Adrenal gland (tissue), 12 donors: Measurements from ENCODE around the gene ZP2. TPM values are rescaled to one million over a fixed set of nuclear protein-coding genes. Genes with fewer than 3 reads are reported as not detected.

ENCODE experiments used
- DNase-seq, 7 donors: peaks; one replicate each; pipeline ENCODE4 v3.0.0-alpha.2; 2019 to 2020
- H3K27ac ChIP-seq, 5 donors: fragments of 200-600 bp; sonication (generic) in 4 of 5; 1 replicate in 3 of 5; 2 replicates in 2 of 5; pipeline versions ENCODE4 v1.5.1 to v1.8.0; 2016 to 2020; ENCODE audit warnings: mild to moderate bottlenecking in 1 of 5
- H3K27me3 ChIP-seq: fragments of 200-600 bp; 2 replicates; pipeline ENCODE4 v1.8.0; 2021
- H3K36me3 ChIP-seq, 2 donors: fragments of 200-600 bp; replicated peaks in 1 of 2; 1 replicate in 1 of 2; 2 replicates in 1 of 2; pipeline versions ENCODE4 v1.5.1 to v1.8.0; 2018 to 2022
- H3K4me1 ChIP-seq, 2 donors: fragments of 200-600 bp; replicated peaks in 1 of 2; 1 replicate in 1 of 2; 2 replicates in 1 of 2; pipeline versions ENCODE4 v1.5.1 to v1.8.0; 2018 to 2021
- H3K4me3 ChIP-seq, 4 donors: fragments of 200-600 bp; sonication (generic) in 3 of 4; one replicate each; pipeline ENCODE4 v1.5.1; 2016 to 2018
- H3K9me3 ChIP-seq, 3 donors: fragments of 200-600 bp; sonication (generic) in 1 of 3; replicated peaks in 1 of 3; 1 replicate in 2 of 3; 2 replicates in 1 of 3; pipeline versions ENCODE4 v1.5.1 to v1.8.0; 2016 to 2021
- CTCF ChIP-seq, 6 experiments: fragments of 450-650 bp in 4 of 6; fragments of 200-600 bp in 2 of 6; sonication (generic) in 1 of 6; IDR thresholded peaks; 1 replicate in 5 of 6; 2 replicates in 1 of 6; pipeline versions ENCODE4 v1.5.1 to v1.8.0; 2016 to 2021; ENCODE audit warnings: antibody characterized with exemption in 6 of 6, mild to moderate bottlenecking in 2 of 6, moderate library complexity in 1 of 6
- POLR2A ChIP-seq, 2 donors: fragments of 450-650 bp; IDR thresholded peaks; one replicate each; pipeline ENCODE4 v1.6.1; 2017; ENCODE audit warnings: antibody characterized with exemption in 2 of 2, mild to moderate bottlenecking in 2 of 2, moderate library complexity in 1 of 2
- WGBS, 4 donors: extraction: QIAGEN DNeasy Blood & Tissue Kit in 2 of 4; methylation state at CpG; one replicate each; pipeline versions ENCODE4 v1.1.5 to v1.1.7; 2013 to 2017; 5-methylcytosine and 5-hydroxymethylcytosine counted together
- intact Hi-C, 2 donors: fragments of 100-400 bp; cut with DNase I; formaldehyde crosslinking; loops; one replicate each; pipeline versions ENCODE4 v1.14.1 to v1.15.0; 2022 to 2023
- polyA plus RNA-seq, 3 donors: library from polyadenylated mRNA; stranded (reverse); fragments of 200-250 nt in 2 of 3; fragments of 350-450 nt in 1 of 3; fragmentation: Illumina TruSeq in 1 of 3; extraction: RNeasy Lipid Tissue Mini Kit (QIAGEN cat#74804) in 1 of 3; gene quantifications; one replicate each; pipeline ENCODE4 v1.2.3, GENCODE V29; 2013 to 2014
- total RNA-seq, 9 donors: library from RNA; depleted of rRNA in 4 of 9; stranded (reverse); fragments of >200 nt in 4 of 9; fragments of 120-200 nt in 1 of 9; fragmentation: NEBNext Ultra II Directional in 1 of 9; extraction: Animal tissue kit (Norgen Biotek cat#: 25700) in 1 of 9; gene quantifications; one replicate each; pipeline versions ENCODE4 v1.1.0 to v1.2.4, GENCODE V29; 2013 to 2023
- donor health status: healthy with polysubstance abuse.
- donor health status: Bipolar disorder and iron deficiency.
- donor health status: DM: yes; HTN: yes; CAD: no.
- donor health status: DM: no; HTN: no; CAD: no.
- donor health status: DM: no; HTN: no; CAD: no.
- donor health status: DM: yes; HTN: yes; CAD: no.

The ZP2 gene
- total and polyA plus RNA-seq, 12 donors = not detected

DNA sequence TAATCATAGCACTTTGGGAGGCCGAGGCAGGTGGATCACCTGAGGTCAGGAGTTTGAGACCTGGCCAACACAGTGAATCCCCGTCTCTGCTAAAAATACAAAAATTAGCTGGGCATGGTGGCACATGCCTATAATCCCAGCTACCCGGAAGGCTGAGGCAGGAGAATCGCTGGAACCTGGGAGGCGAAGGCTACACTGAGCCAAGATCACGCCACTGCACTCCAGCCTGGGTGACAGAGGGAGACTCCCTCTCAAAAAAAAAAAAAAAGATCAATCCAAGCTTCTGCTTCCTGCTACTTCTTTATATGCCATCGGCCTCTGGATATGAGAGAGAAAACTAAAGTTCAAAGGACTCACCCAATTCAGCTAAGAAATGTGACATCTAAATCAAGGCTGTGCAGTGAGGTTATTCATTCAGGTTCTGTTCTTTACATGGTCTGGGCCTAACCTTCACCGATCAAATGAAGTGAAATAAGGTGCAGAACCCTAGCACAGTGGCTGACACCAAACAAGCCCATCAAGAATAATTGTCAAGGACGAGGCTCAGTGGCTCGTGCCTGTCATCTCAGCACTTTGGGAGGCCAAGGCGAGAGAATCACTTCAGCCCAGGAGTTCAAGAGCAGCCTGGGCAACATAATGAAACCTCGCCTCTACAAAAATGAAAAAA lies 25.6 kb downstream of the ZP2 start:
- TF ChIP-seq CTCF (IDR thresholded peaks at IDR 0.05) = no peak
- TF ChIP-seq POLR2A (IDR thresholded peaks at IDR 0.05) = no peak
- no peak for DNase-seq
- 81 to 85% (median 83%) methylated on average over 11 to 12 of the region's 12 CpGs for WGBS, 4 donors
- Histone ChIP-seq H3K27ac (no peak overlapping the region), H3K4me3 (no peak overlapping the region), H3K27me3 (no peaks in the 10 kb centered on the region), H3K36me3 (peaks cover 0 to 10% of the 10 kb centered on the region in 2 donors), H3K9me3 (no peaks in the 10 kb centered on the region), H3K4me1 (peaks cover 7 to 9% of the 10 kb centered on the region in 2 donors)
- intact Hi-C loops = loop anchor here (5.0 to 10.0 kb wide), 4 partner anchors 92 to 379 kb away; partner anchors contain the start of gene CRYM (in 1 of the 2)

GRCh38 chr16:21184834-21185233 lies 26.5 kb downstream of the ZP2 start:
- TF ChIP-seq CTCF (IDR thresholded peaks at IDR 0.05) = no peak
- no peak for TF ChIP-seq POLR2A (IDR thresholded peaks at IDR 0.05)
- Histone ChIP-seq H3K27ac (no peak overlapping the region), H3K9me3 (no peaks in the 10 kb centered on the region), H3K4me1 (peaks cover 7 to 9% of the 10 kb centered on the region in 2 donors), H3K36me3 (peaks cover 0 to 20% of the 10 kb centered on the region in 2 donors), H3K27me3 (no peaks in the 10 kb centered on the region), H3K4me3 (no peak overlapping the region)
- no peak for DNase-seq
- 87 to 97% (median 92%) methylated on average over 3 of the region's 3 CpGs for WGBS, 4 donors
- intact Hi-C loops = loop anchor here (5.0 to 10.0 kb wide), 4 partner anchors 92 to 380 kb away; partner anchors contain the start of gene CRYM (in 1 of the 2)

DNA sequence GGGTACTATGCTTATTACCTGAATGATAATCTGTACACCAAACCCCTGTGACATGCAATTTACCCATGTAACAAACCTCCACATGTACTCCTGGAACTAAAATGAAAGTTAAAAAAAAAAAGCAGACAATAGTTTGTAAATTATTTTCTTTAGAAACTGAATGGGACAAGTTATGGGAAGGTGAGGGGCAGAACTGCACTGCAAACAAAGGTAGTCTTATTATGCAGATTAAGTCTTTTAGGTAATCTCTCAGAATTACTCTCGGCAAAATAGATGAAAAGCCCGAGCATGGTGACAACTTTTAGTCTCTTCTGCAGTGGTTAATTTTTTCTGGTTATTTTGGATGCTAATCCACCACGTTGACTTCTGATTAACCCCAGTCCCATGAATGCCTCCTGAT lies 27.4 kb downstream of the ZP2 start:
- peaks cover 7% of the 10 kb centered on the region in 2 donors for H3K4me1 ChIP-seq
- H3K27ac ChIP-seq = no peak overlapping the region
- H3K27me3 ChIP-seq = no peaks in the 10 kb centered on the region
- H3K4me3 ChIP-seq = no peak overlapping the region
- DNase-seq = no peak
- peaks cover 0 to 25% of the 10 kb centered on the region in 2 donors for H3K36me3 ChIP-seq
- intact Hi-C loops = loop anchor here (10.0 kb wide), 2 partner anchors 121 to 381 kb away; no protein-coding TSS in a partner anchor
- H3K9me3 ChIP-seq = no peaks in the 10 kb centered on the region
- WGBS, 4 donors = 73 to 82% (median 76%) methylated on average over 3 of the region's 3 CpGs
- TF ChIP-seq POLR2A (IDR thresholded peaks at IDR 0.05) = no peak

GRCh38 chr16:21179983-21180365 lies 31.4 kb downstream of the ZP2 start:
- H3K36me3 ChIP-seq = peaks cover 0 to 33% of the 10 kb centered on the region in 2 donors
- no peak overlapping the region for H3K27ac ChIP-seq
- no peak for DNase-seq
- H3K9me3 ChIP-seq = no peaks in the 10 kb centered on the region
- H3K4me3 ChIP-seq = no peak overlapping the region
- no peaks in the 10 kb centered on the region for H3K4me1 ChIP-seq
- TF ChIP-seq CTCF (IDR thresholded peaks at IDR 0.05) (no peak), POLR2A (IDR thresholded peaks at IDR 0.05) (no peak)
- no peaks in the 10 kb centered on the region for H3K27me3 ChIP-seq
- intact Hi-C loops = loop anchor here (10.0 kb wide), 2 partner anchors 125 to 385 kb away; no protein-coding TSS in a partner anchor
- 85 to 91% (median 87%) methylated on average over 2 to 3 of the region's 3 CpGs for WGBS, 4 donors
